ENCODE data around the gene SMIM1.

The SMIM1 gene

GRCh38 chr1:3772715-3773571 is at the start of gene SMIM1:
SMIM1 (plus strand) TSS chr1:3772749; CDS start chr1:3775374, 2,625 bp downstream.
- no peak for DNase-seq

- DNase-seq, result no peak
Observed at GRCh38 chr1:3722846-3723245, 49.7 kb upstream of the SMIM1 start.

GRCh38 chr1:3724416-3725030 is 48.0 kb upstream of the SMIM1 start:
- peak; percentile 88 for DNase-seq

GRCh38 chr1:3725366-3725765 is 47.2 kb upstream of the SMIM1 start:
- no peak for DNase-seq

- DNase-seq, result no peak
Observed at GRCh38 chr1:3727042-3727824, 45.3 kb upstream of the SMIM1 start.

GRCh38 chr1:3727825-3728776 is 44.4 kb upstream of the SMIM1 start:
- no peak for DNase-seq

GRCh38 chr1:3729594-3730542 is 42.7 kb upstream of the SMIM1 start:
- DNase-seq, result no peak

GRCh38 chr1:3730543-3731247 is 41.9 kb upstream of the SMIM1 start:
- no peak for DNase-seq

- DNase-seq, result no peak
Observed at GRCh38 chr1:3731583-3732433, 40.7 kb upstream of the SMIM1 start.

- DNase-seq, result no peak
Observed at GRCh38 chr1:3732434-3733093, 40.0 kb upstream of the SMIM1 start.

GRCh38 chr1:3733094-3733882 is 39.3 kb upstream of the SMIM1 start:
- no peak for DNase-seq

- no peak for DNase-seq
Observed at GRCh38 chr1:3733883-3734589, 38.5 kb upstream of the SMIM1 start.

GRCh38 chr1:3734602-3735001 is 37.9 kb upstream of the SMIM1 start:
- no peak for DNase-seq

GRCh38 chr1:3735027-3735681 is 37.4 kb upstream of the SMIM1 start:
- DNase-seq, result no peak

GRCh38 chr1:3735688-3736087 is 36.9 kb upstream of the SMIM1 start:
- no peak for DNase-seq

GRCh38 chr1:3736131-3736561 is 36.4 kb upstream of the SMIM1 start:
- no peak for DNase-seq

GRCh38 chr1:3736708-3737107 is 35.8 kb upstream of the SMIM1 start:
- DNase-seq, result no peak

Measured in CD4-positive, alpha-beta T cell treated with Interleukin-17A for 4 hours (primary cell).